ENCODE data around the gene PIP4K2B. TPM values are rescaled to one million over a fixed set of nuclear protein-coding genes. Genes with fewer than 3 reads are reported as not detected.

PIP4K2B gene
- total RNA-seq (2014; rRNA removed; shearing (Covaris generic)), result 23.6 and 33.0 TPM in 2 replicates
- total RNA-seq (2022), result 37.8 and 38.6 TPM in 2 replicates
- percentile 60 among the genes with signal in this experiment for Bru-seq, nascent RNA
- percentile 78 among the genes with signal in this experiment for BruChase-seq, experiment 1, labeled RNA remaining after a 6-hour chase
- percentile 74 among the genes with signal in this experiment for BruChase-seq, experiment 2, labeled RNA remaining after a 2-hour chase
- long read RNA-seq, full-length matches to known transcripts, result 2 of 23 reads
- long read RNA-seq, partial matches to known transcripts, result 2 of 23 reads
- long read RNA-seq, other reads (novel, unspliced or antisense), result 19 of 23 reads

- H3K4me2 ChIP-seq (ENCODE audit: low read length), result peak within 1 kb of the TSS; percentile 98
- DNase-seq (ENCODE audit: low spot score), result peak; percentile 97
- peak within 1 kb of the TSS; percentile 56 for H2AFZ ChIP-seq (ENCODE audit: low read length)
- no peaks in the 10 kb centered on the region for H3K9me2 ChIP-seq (ENCODE audit: insufficient read depth, low read length)
- ChIA-PET POLR2A (interaction anchor here (0.6 to 1.3 kb wide), 4 partner anchors 9 to 70 kb away, joined by 3 to 4 read pairs (median 3); partner anchors contain the start of gene LASP1), CTCF (ENCODE audit: unreplicated experiment) (no interaction called here)
- no peaks in the 10 kb centered on the region for H3K9me3 ChIP-seq (ENCODE audit: low read length)
- H3K36me3 ChIP-seq (ENCODE audit: insufficient read depth, low read length), result peaks cover 52% of the 10 kb centered on the region
- no peaks in the 10 kb centered on the region for H4K20me1 ChIP-seq (ENCODE audit: insufficient read depth, low read length)
- H3K4me3 ChIP-seq (ENCODE audit: low read depth, low read length, poor library complexity, severe bottlenecking), result peak within 1 kb of the TSS; percentile 97
- no TSS peak for BruUV-seq (replicated peaks)
- TF ChIP-seq CTCF (conservative IDR thresholded peaks at IDR 0.05; ENCODE audit: low read length), result no peak
- TF ChIP-seq EZH2phosphoT487 (IDR thresholded peaks at IDR 0.05; ENCODE audit: borderline replicate concordance, low read depth, low read length), result no peak
- peaks cover 21% of the 10 kb centered on the region for H3K4me1 ChIP-seq (ENCODE audit: insufficient read depth, low read length, poor library complexity, severe bottlenecking)
- intact Hi-C loops (cut with micrococcal nuclease; ENCODE audit: unreplicated experiment), result loop anchor here (1.0 kb wide), 1 partner anchor 70 kb away; no protein-coding TSS in a partner anchor
- peaks cover 31% of the 10 kb centered on the region for H3K79me2 ChIP-seq (ENCODE audit: insufficient read depth, low read depth, low read length)
- H3K27ac ChIP-seq (ENCODE audit: low read depth, low read length, poor library complexity, severe bottlenecking), result peak within 1 kb of the TSS; percentile 80
Measured at GRCh38 chr17:38799501-38800236, at the start of gene PIP4K2B. TSS of gene PIP4K2B (minus strand) at chr17:38799556. CDS start at chr17:38799424, 132 bp downstream.

- H3K27ac ChIP-seq (ENCODE audit: low read depth, low read length, poor library complexity, severe bottlenecking), result no peak overlapping the region
- intact Hi-C loops (cut with micrococcal nuclease; ENCODE audit: unreplicated experiment), result no loop called here
Measured at GRCh38 chr17:38848557-38848891, 49.2 kb upstream of the PIP4K2B start.

More at GRCh38 chr17:38848557-38848891, 49.2 kb upstream of the PIP4K2B start:
- H3K4me2 ChIP-seq (ENCODE audit: low read length), result no peak overlapping the region
- H3K4me1 ChIP-seq (ENCODE audit: insufficient read depth, low read length, poor library complexity, severe bottlenecking), result peaks cover 29% of the 10 kb centered on the region
- no peak overlapping the region for H2AFZ ChIP-seq (ENCODE audit: low read length)
- TF ChIP-seq CTCF (conservative IDR thresholded peaks at IDR 0.05; ENCODE audit: low read length), result no peak
- TF ChIP-seq EZH2phosphoT487 (IDR thresholded peaks at IDR 0.05; ENCODE audit: borderline replicate concordance, low read depth, low read length), result no peak
- BruUV-seq (replicated peaks), result no TSS peak
- H4K20me1 ChIP-seq (ENCODE audit: insufficient read depth, low read length), result peaks cover 32% of the 10 kb centered on the region
- no peaks in the 10 kb centered on the region for H3K9me3 ChIP-seq (ENCODE audit: low read length)
- no peaks in the 10 kb centered on the region for H3K9me2 ChIP-seq (ENCODE audit: insufficient read depth, low read length)
- ChIA-PET CTCF (ENCODE audit: unreplicated experiment) (no interaction called here), POLR2A (interaction anchor here (0.7 to 1.2 kb wide), 3 partner anchors 11 to 200 kb away, joined by 3 to 4 read pairs (median 3); no protein-coding TSS in a partner anchor)
- peaks cover 47% of the 10 kb centered on the region for H3K79me2 ChIP-seq (ENCODE audit: insufficient read depth, low read depth, low read length)
- H3K4me3 ChIP-seq (ENCODE audit: low read depth, low read length, poor library complexity, severe bottlenecking), result no peak overlapping the region
- H3K36me3 ChIP-seq (ENCODE audit: insufficient read depth, low read length), result peaks cover 73% of the 10 kb centered on the region
- DNase-seq (ENCODE audit: low spot score), result no peak

All from OCI-LY7 (cell line).